GM19467 (cell line): Measurements from ENCODE around the gene SORBS2.

Experiments
- ATAC-seq: cut with Tn5 transposase; IDR thresholded peaks from one replicate; pipeline ENCODE4 v1.9.1; 2021; ENCODE audit warnings: mild to moderate bottlenecking, moderate library complexity; ENCODE audit not compliant: unreplicated experiment

The SORBS2 gene

DNA sequence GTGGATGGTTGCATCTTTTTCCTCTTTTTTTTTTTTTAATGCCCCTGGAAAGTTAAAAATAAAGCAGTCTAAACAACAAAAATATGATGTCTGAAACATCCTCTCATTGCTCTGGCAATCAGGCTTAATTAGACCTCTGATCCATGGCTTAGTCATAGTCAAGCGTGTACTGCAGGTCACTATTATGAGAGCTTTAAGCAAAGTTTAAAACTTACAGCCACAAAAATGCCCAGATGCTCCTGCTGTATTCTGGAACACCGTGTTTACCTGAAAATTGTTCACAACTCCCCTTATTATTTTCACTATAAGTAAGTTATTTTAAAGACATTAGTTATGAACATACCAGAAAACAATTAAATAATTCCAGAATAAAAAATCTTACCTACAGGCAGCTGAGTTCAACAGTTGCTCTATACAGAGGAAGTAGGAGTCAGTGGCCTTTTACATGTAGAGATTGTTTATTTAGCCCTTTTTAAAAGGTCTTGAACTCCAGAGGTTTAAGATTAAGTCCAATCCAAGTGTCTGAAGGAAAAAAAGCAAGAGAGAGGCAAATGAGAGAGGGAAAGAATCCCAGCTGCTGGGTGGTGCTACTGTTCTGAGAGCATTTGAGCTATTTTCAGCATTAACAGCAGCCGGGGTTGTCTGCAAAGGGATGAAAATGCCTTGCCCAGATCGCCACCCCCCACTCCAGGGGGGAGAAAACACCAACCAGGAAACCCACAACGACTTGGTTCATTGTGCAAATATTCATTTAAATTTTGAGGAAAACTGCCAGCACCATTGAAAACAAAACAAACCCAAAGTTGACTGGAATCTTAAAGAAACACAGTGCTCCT is 36.9 kb downstream of the SORBS2 start:
- no peak for ATAC-seq

- no peak for ATAC-seq
Measured at GRCh38 chr4:185774131-185774653, 37.8 kb downstream of the SORBS2 start.

GRCh38 chr4:185773419-185773818 is 38.6 kb downstream of the SORBS2 start:
- no peak for ATAC-seq

- no peak for ATAC-seq
Measured at GRCh38 chr4:185772391-185773093, 39.5 kb downstream of the SORBS2 start.

GRCh38 chr4:185771711-185772390 is 40.1 kb downstream of the SORBS2 start:
- ATAC-seq, result no peak

DNA sequence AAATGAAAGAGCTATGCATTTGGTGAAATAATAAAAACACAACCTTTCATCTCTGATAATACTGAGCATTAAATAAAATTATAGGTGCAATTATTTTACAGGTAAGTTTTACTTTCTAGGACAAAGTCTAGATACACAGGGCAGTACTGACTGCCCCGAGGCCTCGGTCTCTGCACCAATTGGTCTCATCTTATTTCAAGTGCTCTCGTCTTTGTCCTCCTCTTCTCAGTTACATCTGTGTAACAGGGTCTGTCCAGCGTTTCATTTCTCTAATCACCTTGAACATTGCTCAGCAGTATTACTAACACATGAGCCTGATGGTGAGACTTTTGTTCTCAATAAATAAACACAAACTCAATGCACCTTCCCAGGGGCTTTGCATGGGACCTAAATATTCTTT is 44.5 kb downstream of the SORBS2 start:
- ATAC-seq, result no peak

- ATAC-seq, result no peak
Measured at GRCh38 chr4:185764876-185765275, 47.1 kb downstream of the SORBS2 start.

DNA sequence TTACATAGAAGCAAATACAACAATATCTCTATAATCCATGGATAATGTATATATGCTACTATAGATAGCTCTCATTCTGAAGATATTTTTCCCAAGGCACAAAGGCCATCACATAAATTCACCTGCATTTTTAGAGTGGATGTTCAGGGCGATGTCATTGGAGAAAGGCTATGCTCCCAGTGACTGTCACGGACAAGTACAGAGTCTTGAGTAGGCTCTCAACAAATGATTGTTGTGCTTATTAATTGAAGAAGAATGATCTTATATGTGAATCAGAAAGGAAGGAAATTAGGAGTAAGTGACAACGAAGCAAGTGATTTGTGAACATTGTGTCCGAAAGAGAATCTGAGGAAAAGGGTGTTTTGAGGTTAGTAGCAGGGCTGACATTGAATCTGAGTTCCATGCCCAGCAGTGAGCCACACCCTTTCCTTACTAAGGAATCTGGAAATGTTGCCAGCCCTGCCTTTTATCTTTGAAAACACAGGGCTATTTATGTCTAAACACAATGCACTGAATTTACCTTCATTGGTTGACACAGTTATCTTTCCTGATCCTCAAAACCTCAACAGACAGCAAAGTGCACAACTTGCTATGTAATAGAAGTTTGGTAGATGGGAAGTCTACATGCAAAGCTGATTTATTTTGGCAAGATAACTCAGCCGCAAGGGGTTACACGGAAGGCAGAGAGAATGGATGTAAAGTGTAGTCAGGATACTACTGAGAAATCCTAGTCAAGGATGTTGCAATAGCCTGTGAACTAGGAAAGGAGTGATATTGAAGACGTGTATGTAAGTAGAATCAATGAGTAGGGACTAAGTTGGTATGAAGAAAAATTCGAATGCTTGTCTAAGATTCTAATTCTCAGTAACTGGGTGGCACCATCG is 50.4 kb downstream of the SORBS2 start:
- no peak for ATAC-seq

DNA sequence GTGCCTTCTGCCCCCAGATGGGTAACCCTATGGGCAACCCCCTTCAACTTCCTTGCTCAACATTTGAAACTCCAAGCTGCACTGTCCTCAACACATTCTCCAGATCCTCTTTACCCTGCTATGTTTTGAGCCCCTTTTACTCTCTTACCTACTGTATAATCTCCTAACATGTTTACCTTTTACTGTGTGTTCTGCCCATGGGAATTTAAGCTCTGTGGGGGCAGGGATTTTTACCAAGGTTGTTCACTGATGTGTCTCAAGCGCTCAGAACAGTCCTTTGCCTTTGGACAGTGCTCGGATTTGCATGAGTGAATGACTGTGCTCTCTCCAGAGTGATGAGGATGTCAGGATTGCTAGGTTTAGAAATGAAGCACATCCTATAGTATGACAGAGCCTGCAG is 53.2 kb downstream of the SORBS2 start:
- no peak for ATAC-seq

GRCh38 chr4:185755451-185755850 is 56.5 kb downstream of the SORBS2 start:
- ATAC-seq, result no peak

DNA sequence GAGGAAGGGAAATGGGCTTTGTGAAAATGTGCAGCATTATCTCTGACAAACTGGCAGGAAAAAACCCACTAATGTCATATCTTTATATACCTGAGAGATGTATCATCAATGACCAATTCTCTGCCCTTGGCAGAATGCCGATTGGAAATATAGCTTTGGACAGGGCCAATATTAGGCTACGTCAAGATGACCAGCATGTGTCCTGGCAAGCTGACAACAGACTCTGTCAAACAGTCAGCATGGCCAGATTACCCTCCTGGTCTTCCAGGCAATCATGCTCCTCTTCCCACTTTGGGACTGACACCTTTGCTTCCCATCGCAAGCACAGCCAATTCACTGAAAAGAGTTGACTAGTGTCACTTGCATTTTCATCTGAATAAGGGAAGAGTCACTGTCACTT is 57.0 kb downstream of the SORBS2 start:
- no peak for ATAC-seq

- no peak for ATAC-seq
Measured at GRCh38 chr4:185752872-185753271, 59.1 kb downstream of the SORBS2 start.

- no peak for ATAC-seq
Measured at GRCh38 chr4:185749858-185750257, 62.1 kb downstream of the SORBS2 start.

- ATAC-seq, result no peak
Measured at GRCh38 chr4:185748901-185749390, 63.0 kb downstream of the SORBS2 start.

- ATAC-seq, result no peak
Measured at GRCh38 chr4:185745891-185746290, 66.1 kb downstream of the SORBS2 start.

- no peak for ATAC-seq
Measured at GRCh38 chr4:185744946-185745345, 67.0 kb downstream of the SORBS2 start.

DNA sequence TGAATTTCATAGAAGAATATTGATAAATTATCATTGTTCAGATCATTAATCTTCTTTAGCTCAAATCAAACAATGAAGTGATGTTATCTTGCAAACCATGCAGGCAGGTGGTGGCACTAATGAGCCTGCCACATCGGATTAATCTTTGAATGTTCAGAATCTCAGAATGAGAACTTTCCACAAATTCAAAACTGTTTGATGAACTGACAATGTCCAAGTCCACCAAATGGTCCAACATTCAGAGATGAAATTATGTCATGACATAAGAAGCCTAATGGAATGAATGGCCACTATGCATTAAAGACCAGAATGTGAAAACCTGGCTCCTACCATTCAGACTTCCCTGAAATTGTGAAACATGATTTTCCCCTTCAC is 67.5 kb downstream of the SORBS2 start:
- no peak for ATAC-seq

DNA sequence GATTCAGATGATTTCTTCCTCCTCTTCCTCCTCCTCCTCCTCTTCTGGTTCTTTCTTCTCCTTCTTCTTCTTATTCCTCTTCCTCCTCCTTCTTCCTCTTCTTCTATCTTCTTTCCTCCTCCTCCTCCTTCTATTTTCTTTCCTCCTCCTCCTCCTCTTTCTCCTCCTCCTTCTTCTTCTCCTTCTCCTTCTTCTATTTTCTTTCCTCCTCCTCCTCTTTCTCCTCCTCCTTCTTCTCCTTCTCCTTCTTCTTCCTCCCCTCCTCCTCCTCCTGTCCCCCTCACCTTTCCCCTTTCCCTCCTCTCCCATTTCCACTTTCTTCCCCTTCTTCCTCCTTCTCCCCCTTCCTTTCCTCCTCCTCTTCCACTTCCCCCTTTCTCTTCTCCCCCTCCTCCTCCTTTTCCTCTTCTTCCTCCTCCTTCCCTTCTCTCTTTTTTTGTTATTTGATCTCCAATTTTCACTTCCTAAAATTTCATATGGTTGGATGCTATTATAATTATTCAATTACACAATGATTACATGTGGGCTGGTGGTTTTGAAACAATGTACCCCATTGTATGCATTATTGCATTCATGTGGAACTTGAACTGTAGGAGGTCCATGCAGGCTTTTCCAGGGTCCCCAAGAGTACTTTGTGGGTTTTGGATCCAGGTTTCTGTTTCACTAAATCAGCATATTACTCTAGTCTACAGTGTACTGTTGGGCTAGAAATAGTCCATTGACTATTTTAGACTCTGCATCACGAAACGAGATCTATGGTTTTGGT is 68.1 kb downstream of the SORBS2 start:
- no peak for ATAC-seq

GRCh38 chr4:185742766-185743165 is 69.2 kb downstream of the SORBS2 start:
- peak; percentile 52 for ATAC-seq

- no peak for ATAC-seq
Measured at GRCh38 chr4:185741795-185742194, 70.2 kb downstream of the SORBS2 start.
